Stimulated activated CD8-positive, alpha-beta memory T cell treated with anti-CD3 and anti-CD28 coated beads, Interleukin-2, amount 100 ng/mL, for 1 hour (primary cell): ENCODE data around the gene ANKRD40CL.
A peak's percentile ranks its signal among the peaks of the same experiment; 100 is the strongest.
"Not testable (repeated sequence)": the region's sequence is repeated elsewhere in the genome, so short reads cannot be mapped to it uniquely, and the experiment has no call there.

Source experiments
- DNase-seq, 2 donors: peaks; one replicate each; pipeline ENCODE4 v3.0.0-alpha.2; 2020; ENCODE audit warnings: low read depth in 2 of 2

ANKRD40CL gene

DNA sequence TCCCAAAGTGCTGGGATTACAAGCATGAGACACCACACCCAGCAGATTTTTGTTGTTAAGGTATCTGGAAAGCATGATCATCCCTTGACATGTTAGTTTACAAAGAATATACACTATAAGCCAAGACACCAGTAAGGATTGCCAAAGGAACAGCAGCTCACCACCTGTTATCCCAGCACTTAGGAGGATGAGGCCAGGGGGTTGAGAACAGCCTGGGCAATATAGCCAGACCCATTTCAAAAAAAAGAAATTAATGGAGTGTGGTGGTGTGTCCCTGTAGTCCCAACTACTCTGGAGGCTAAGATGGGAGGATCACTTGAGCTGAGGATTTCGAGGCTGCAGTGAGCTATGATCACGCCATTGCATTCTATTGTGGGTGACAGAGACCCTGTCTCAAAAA is 5.1 kb downstream of the ANKRD40CL start:
- no peak for DNase-seq

DNA sequence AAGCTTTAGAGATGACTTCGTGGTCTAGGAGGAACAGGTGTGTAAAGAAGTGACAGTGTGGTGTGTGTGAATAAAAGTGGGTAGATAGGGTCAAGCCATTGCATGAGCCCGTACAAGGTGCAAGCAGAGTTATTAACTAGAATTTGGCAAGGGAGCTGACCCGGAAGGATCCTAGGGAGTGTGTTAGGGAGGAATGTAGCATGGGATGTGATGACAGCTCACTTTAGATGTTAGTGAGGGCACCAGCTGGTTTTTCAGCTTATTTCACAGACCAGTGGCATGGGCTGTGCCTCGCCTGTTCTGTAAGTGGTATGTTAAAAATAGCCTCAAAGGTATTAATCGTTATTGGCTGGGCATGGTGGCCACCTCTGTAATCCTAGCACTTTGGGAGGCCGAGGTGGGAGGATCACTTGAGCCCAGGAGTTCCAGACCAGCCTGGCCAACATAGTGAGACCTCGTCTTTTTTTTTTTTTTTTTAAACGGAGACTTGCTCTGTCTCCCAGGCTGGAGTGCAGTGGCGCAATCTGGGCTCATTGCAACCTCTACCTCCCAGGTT is 8.3 kb downstream of the ANKRD40CL start:
- DNase-seq = no peak

DNA sequence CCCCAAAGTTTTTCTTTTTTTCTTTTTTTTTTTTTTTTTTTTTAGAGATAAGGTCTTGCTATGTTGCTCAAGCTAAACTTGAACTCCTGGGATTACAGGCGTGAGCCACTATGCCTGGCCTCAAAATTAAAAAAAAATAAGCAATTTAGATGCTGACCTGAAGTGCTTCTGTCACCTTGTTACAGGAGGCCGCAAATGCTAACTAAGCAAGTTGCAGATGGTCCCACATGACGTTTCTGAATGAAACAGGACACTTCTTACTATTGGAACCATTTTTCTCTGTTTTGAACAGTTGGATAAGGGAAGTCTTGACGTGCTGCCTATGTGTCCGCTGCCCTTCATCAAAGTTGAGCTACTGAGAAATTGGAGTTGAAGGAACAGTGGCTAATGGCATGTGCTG is 8.8 kb downstream of the ANKRD40CL start:
- no peak for DNase-seq

DNA sequence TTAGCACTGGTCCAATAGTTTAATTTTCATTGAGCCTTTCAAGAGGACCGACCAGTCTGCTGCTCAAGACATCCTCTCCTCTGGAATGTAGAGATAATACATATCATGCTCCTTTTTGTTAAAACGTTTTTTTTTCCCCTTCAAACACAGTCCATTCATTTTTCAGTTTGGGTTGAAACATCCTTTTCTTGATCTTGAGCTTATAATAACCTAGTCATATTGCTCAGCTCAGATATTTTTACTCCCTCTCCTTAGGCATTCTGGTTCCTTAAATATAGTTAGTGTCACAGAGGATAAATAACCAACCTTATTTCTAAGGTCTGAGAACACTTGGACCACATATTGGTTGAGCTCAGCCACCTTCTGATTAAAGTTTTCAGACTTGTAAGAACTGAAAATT is 12.8 kb downstream of the ANKRD40CL start:
- DNase-seq = no peak

DNA sequence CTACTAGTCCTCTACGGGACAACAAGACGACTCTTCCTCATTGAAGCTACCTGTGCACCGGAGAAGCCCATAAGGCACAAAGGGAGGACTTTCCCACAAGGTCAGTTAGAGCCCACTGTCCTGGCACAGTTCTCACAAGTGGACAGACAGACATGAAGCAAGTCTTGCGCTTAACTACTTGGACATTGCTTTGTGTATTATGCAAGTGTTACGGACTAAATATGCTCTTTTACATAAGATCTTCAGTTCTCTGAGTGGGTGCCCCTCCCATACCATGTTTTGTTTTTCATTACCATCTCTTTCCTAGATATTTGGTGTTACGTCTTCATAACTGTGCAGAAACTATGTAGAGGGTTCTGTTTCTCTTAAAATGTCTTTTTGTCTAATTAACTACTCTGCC is 18.1 kb downstream of the ANKRD40CL start:
- DNase-seq = no peak

DNA sequence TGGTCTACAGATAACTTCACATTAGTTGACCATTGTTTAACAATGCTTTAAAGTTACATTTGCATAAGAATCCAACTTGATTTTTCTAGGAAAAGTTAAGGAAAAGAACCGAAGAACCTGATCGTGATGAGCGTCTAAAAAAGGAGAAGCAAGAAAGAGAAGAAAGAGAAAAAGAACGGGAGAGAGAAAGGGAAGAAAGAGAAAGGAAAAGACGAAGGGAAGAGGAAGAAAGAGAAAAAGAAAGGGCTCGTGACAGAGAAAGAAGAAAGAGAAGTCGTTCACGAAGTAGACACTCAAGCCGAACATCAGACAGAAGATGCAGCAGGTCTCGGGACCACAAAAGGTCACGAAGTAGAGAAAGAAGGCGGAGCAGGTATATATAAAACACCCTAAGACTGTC is 21.7 kb downstream of the ANKRD40CL start:
- no peak for DNase-seq

DNA sequence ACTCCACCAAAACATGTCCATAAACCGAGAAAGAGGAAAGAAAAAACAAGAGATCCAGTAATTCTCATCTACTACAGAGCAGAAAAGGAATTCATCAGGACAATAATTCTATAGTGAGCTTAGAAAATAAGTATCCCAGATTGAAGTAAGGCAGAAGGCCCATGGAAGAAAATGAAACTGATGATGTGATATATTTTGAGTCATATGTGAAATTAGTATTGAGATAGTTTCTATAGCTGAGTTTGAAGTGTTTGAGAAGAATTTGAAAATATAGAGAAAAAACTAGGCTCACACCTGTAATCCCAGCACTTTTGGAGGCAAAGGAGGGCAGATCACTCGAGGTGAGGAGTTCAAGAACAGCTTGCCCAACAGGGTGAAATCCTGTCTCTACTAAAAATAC is 28.2 kb downstream of the ANKRD40CL start:
- no peak for DNase-seq

- no peak for DNase-seq
Measured at GRCh38 chr17:50737118-50737698, 30.1 kb downstream of the ANKRD40CL start.

DNA sequence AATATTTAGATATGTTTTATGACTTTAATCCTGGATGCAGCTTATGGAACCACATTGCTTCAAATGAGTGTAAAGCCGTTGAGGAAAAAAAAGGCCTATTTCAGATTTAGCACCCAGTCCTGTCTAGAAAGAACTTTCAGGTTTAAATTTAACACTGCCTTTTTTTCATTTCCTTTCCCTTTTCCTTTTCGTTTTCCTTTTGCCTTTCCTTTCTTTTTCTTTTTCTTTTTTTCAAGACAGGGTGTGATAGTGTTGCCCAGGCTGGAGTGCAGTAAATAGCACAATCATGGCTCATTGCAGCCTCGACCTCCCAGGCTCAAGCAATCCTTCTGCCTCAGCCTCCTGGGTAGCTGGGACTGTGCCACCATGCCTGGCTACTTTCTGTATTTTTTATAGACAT is 32.0 kb downstream of the ANKRD40CL start:
- no peak for DNase-seq

- DNase-seq = no peak
Measured at GRCh38 chr17:50731575-50732460, 35.5 kb downstream of the ANKRD40CL start.

- no peak for DNase-seq
Measured at GRCh38 chr17:50728881-50729765, 38.2 kb downstream of the ANKRD40CL start.

GRCh38 chr17:50728112-50728429 is 39.2 kb downstream of the ANKRD40CL start:
- DNase-seq = no peak

- no peak for DNase-seq
Measured at GRCh38 chr17:50725769-50726655, 41.3 kb downstream of the ANKRD40CL start.

DNA sequence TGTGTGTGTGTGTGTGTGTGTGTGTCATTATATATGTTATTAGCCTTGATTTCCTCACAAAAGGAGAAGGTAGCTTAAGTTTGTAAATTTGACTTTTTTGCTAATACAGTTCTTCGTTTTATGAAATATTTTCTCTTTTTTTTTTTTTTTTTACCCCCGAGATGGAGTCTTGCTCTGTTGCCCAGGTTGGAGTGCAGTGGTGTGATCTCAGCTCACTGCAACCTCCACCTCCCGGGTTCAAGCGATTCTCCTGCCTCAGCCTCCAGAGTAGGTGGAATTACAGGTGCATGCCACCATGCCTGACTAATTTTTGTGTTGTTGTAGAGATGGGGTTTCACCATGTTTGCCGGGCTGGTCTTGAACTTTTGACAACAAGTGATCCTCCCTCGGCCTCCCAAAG is 42.7 kb downstream of the ANKRD40CL start:
- not testable (repeated sequence) for DNase-seq

DNA sequence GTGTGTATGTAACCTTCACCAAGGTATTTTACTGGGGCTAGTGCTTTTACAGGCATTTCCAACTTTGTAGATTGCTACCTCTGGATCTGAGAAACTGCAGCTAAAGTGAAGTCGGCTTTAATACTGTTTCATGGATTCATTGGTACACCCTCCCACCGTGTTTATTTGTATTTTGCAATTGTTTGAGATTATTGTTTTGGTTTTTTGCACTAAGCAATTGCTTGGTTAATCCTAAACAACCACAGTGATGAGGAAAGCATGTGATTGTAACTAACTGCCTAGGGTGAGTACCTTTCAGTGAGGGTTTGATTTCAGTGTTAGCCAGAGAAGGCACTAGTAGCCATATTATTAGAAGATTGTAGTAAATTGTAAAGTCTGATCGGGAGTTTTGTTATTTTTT is 44.6 kb downstream of the ANKRD40CL start:
- DNase-seq = no peak

GRCh38 chr17:50721194-50722010 is 45.9 kb downstream of the ANKRD40CL start:
- DNase-seq = no peak

DNA sequence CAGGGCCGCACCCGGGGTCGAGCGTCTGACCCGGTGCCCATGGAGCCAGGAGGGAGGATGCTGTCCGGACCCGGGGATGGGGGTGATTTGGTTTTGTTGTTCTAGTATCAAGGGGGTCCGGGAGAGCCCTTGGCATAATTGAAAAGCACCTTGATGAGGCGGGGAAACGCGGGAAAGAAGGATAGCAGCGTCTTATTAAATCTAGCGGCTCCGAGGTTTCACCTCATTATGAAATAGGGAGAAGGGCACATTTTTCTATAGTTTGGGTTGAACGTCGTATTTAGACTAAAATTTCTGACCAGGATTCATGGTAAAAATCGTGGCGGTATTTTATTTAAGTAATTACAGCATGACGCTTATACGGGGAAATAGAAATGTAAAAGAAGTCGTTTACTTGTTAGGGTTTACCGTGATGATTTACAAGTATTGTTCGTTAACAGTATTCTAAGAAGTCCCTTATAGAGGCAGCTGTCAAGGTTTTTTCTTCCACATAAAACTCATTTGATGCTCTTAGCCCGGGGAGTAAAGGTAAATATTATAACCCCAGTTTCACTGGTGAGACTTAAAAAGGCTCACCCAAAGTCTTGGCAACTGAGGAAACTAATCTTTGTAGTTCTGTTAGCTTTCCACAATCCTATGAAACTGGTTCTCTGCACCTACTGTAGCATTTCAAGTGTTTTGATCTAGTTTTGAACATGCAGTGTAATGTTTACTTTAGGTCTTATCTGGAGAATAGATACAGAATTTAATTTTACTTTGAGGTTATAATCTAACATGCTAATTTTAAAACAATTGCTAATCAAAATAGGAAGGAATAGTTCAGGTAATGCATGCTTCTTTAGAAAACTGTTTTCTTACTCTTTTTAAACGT is 47.2 kb downstream of the ANKRD40CL start:
- no peak for DNase-seq

- DNase-seq = peak; percentile 84
Measured at GRCh38 chr17:50719144-50719923, 48.0 kb downstream of the ANKRD40CL start, which contains the start of gene LUC7L3. Gene LUC7L3, plus strand, starts transcription at chr17:50719603. Its CDS starts 130 bp downstream, at chr17:50719733.
